GM12865 (cell line): ENCODE measurements around the gene RGS6.

Source experiments
- DNase-seq: peaks from one replicate; pipeline ENCODE4 v3.0.0; 2010; ENCODE audit warnings: low read depth
- H3K4me3 ChIP-seq: 2 replicates; pipeline ENCODE4 v1.5.1; 2011; ENCODE audit warnings: mild to moderate bottlenecking, low read depth, low read length, control low read depth
- CTCF ChIP-seq: IDR thresholded peaks from 2 replicates; pipeline ENCODE4 v1.5.1; 2011; ENCODE audit warnings: low read length, control low read depth, low read depth, inconsistent platforms; ENCODE audit not compliant: insufficient read depth; ENCODE audit errors: missing control alignments

RGS6 gene

GRCh38 chr14:72565917-72566316 lies 633.7 kb downstream of the RGS6 start:
- DNase-seq: no peak
- no peak overlapping the region for H3K4me3 ChIP-seq
- TF ChIP-seq CTCF: no peak

- DNase-seq: no peak
- no peak for TF ChIP-seq CTCF
- H3K4me3 ChIP-seq: no peak overlapping the region
Observed at GRCh38 chr14:72567226-72567625, 635.0 kb downstream of the RGS6 start.

- no peak for TF ChIP-seq CTCF
- H3K4me3 ChIP-seq: no peak overlapping the region
- no peak for DNase-seq
Observed at GRCh38 chr14:72568296-72568992, 636.2 kb downstream of the RGS6 start.

- TF ChIP-seq CTCF: no peak
- no peak for DNase-seq
- no peak overlapping the region for H3K4me3 ChIP-seq
Observed at GRCh38 chr14:72573725-72574417, 641.6 kb downstream of the RGS6 start.

GRCh38 chr14:72574715-72575114 lies 642.5 kb downstream of the RGS6 start:
- H3K4me3 ChIP-seq: no peak overlapping the region
- no peak for DNase-seq
- TF ChIP-seq CTCF: no peak

- no peak for TF ChIP-seq CTCF
- H3K4me3 ChIP-seq: no peak overlapping the region
- DNase-seq: no peak
Observed at GRCh38 chr14:72576258-72576657, 644.0 kb downstream of the RGS6 start.
